GM19023 (cell line): ENCODE measurements around the gene USP3.

ENCODE experiments used
- ATAC-seq: cut with Tn5 transposase; IDR thresholded peaks from one replicate; pipeline ENCODE4 v1.9.1; 2021; ENCODE audit warnings: mild to moderate bottlenecking, moderate library complexity; ENCODE audit not compliant: unreplicated experiment

USP3 gene

GRCh38 chr15:63640146-63640545, 135.8 kb downstream of the USP3 start:
- ATAC-seq: no peak
